H9 (cell line): ENCODE results near the gene TRMT61A. TPM values are rescaled to one million over a fixed set of nuclear protein-coding genes. Genes with fewer than 3 reads are reported as not detected.

Source experiments
- DNase-seq: peaks from one replicate; pipeline ENCODE4 v3.0.0-alpha.2; 2017
- H2AFZ ChIP-seq: one replicate; pipeline ENCODE4 v1.6.1; 2013; ENCODE audit warnings: mild to moderate bottlenecking, low read length, control low read depth, moderate library complexity
- H2AK5ac ChIP-seq: 2 replicates; pipeline ENCODE4 v1.6.1; 2013; ENCODE audit warnings: low read length, control low read depth, mixed read lengths; ENCODE audit not compliant: insufficient read length
- H2BK120ac ChIP-seq: one replicate; pipeline ENCODE4 v1.6.1; 2013; ENCODE audit warnings: low read depth, mild to moderate bottlenecking, low read length, control low read depth, inconsistent platforms; ENCODE audit not compliant: poor library complexity, severe bottlenecking
- H2BK12ac ChIP-seq: 2 replicates; pipeline ENCODE4 v1.6.1; 2013; ENCODE audit warnings: low read length, control low read depth, mixed read lengths, low read depth; ENCODE audit not compliant: insufficient read length
- H2BK15ac ChIP-seq: 2 replicates; pipeline ENCODE4 v1.6.1; 2013; ENCODE audit warnings: low read depth, low read length, control low read depth
- H2BK20ac ChIP-seq: one replicate; pipeline ENCODE4 v1.6.1; 2013; ENCODE audit warnings: low read depth, mild to moderate bottlenecking, low read length, control low read depth, inconsistent platforms; ENCODE audit not compliant: poor library complexity, severe bottlenecking
- H2BK5ac ChIP-seq: 2 replicates; pipeline ENCODE4 v1.6.1; 2013; ENCODE audit warnings: low read length, control low read depth, mixed read lengths; ENCODE audit not compliant: insufficient read length
- H3K14ac ChIP-seq: 2 replicates; pipeline ENCODE4 v1.6.1; 2013; ENCODE audit warnings: low read length, control low read depth; ENCODE audit not compliant: insufficient read depth
- H3K18ac ChIP-seq: 2 replicates; pipeline ENCODE4 v1.6.1; 2013; ENCODE audit warnings: low read depth, mild to moderate bottlenecking, mixed read lengths, low read length, control low read depth; ENCODE audit not compliant: insufficient read length
- H3K23ac ChIP-seq: 2 replicates; pipeline ENCODE4 v1.6.1; 2013; ENCODE audit warnings: low read length, control low read depth, mixed read lengths, low read depth; ENCODE audit not compliant: insufficient read length
- H3K23me2 ChIP-seq: 2 replicates; pipeline ENCODE4 v1.6.1; 2013; ENCODE audit warnings: low read depth, mild to moderate bottlenecking, mixed read lengths, low read length, control low read depth; ENCODE audit not compliant: insufficient read length, poor library complexity, severe bottlenecking
- H3K27ac ChIP-seq: 2 replicates; pipeline ENCODE4 v1.5.1; 2013; ENCODE audit warnings: low read length, control low read depth, mixed read lengths, low read depth; ENCODE audit not compliant: insufficient read length
- H3K27me3 ChIP-seq: 2 replicates; pipeline ENCODE4 v1.6.1; 2013; ENCODE audit warnings: low read length, control low read depth, inconsistent platforms; ENCODE audit not compliant: insufficient read depth
- H3K4ac ChIP-seq: 2 replicates; pipeline ENCODE4 v1.6.1; 2013; ENCODE audit warnings: low read depth, mild to moderate bottlenecking, control low read depth, inconsistent platforms, low read length, moderate library complexity
- H3K4me1 ChIP-seq: 2 replicates; pipeline ENCODE4 v1.6.1; 2013; ENCODE audit warnings: low read length, control low read depth, inconsistent platforms; ENCODE audit not compliant: insufficient read depth
- H3K4me2 ChIP-seq: 2 replicates; pipeline ENCODE4 v1.6.1; 2013; ENCODE audit warnings: low read length, control low read depth, mixed read lengths; ENCODE audit not compliant: insufficient read length, insufficient read depth
- H3K56ac ChIP-seq: 2 replicates; pipeline ENCODE4 v1.6.1; 2013; ENCODE audit warnings: low read depth, mild to moderate bottlenecking, mixed read lengths, low read length, control low read depth; ENCODE audit not compliant: insufficient read length
- H3K79me1 ChIP-seq: 2 replicates; pipeline ENCODE4 v1.6.1; 2013; ENCODE audit warnings: low read depth, mild to moderate bottlenecking, moderate library complexity, low read length, control low read depth, inconsistent platforms; ENCODE audit not compliant: insufficient read depth, poor library complexity, severe bottlenecking
- H3K79me2 ChIP-seq: 2 replicates; pipeline ENCODE4 v1.6.1; 2013; ENCODE audit warnings: low read length, control low read depth, inconsistent platforms; ENCODE audit not compliant: insufficient read depth
- H3K9ac ChIP-seq: 2 replicates; pipeline ENCODE4 v1.6.1; 2013; ENCODE audit warnings: low read length, control low read depth, mixed read lengths; ENCODE audit not compliant: insufficient read length; ENCODE audit errors: extremely low read depth
- H3K9me3 ChIP-seq: one replicate; pipeline ENCODE4 v1.6.1; 2013; ENCODE audit warnings: low read depth, low read length, inconsistent platforms; ENCODE audit not compliant: control insufficient read depth
- H3T11ph ChIP-seq: one replicate; pipeline ENCODE4 v1.6.1; 2013; ENCODE audit warnings: mild to moderate bottlenecking, low read length, control low read depth, inconsistent platforms
- H4K20me1 ChIP-seq: one replicate; pipeline ENCODE4 v1.6.1; 2013; ENCODE audit not compliant: control insufficient read depth, insufficient read length, insufficient read depth
- H4K5ac ChIP-seq: 2 replicates; pipeline ENCODE4 v1.6.1; 2013; ENCODE audit warnings: low read depth, mild to moderate bottlenecking, mixed read lengths, low read length, control low read depth; ENCODE audit not compliant: insufficient read length
- H4K8ac ChIP-seq: replicated peaks from 2 replicates; pipeline ENCODE4 v1.6.1; 2013; ENCODE audit warnings: low read length, control low read depth, mixed read lengths, low read depth; ENCODE audit not compliant: insufficient read length
- H4K91ac ChIP-seq: 2 replicates; pipeline ENCODE4 v1.6.1; 2013; ENCODE audit warnings: low read depth, mild to moderate bottlenecking, moderate library complexity, mixed read lengths, low read length, control low read depth; ENCODE audit not compliant: insufficient read length
- H3K27ac Mint-ChIP-seq, 3 experiments: 2 replicates in 2 of 3; 3 replicates in 1 of 3; pipeline ENCODE4 v1.8.0; 2020 to 2021; ENCODE audit warnings: mixed read lengths in 3 of 3, mild to moderate bottlenecking in 1 of 3, moderate library complexity in 1 of 3
- H3K27me3 Mint-ChIP-seq: 2 replicates; pipeline ENCODE4 v1.8.0; 2021; ENCODE audit warnings: low read depth, mild to moderate bottlenecking, moderate library complexity, mixed read lengths
- H3K36me3 Mint-ChIP-seq, 3 experiments: 2 replicates in 2 of 3; 3 replicates in 1 of 3; pipeline ENCODE4 v1.8.0; 2020 to 2021; ENCODE audit warnings: low read depth in 3 of 3, mixed read lengths in 3 of 3; ENCODE audit not compliant: insufficient read depth in 1 of 3
- H3K4me1 Mint-ChIP-seq, 2 experiments: 2 replicates each; pipeline ENCODE4 v1.8.0; 2020; ENCODE audit warnings: mixed read lengths in 2 of 2
- H3K4me3 Mint-ChIP-seq, 2 experiments: 2 replicates in 1 of 2; 3 replicates in 1 of 2; pipeline ENCODE4 v1.8.0; 2020 to 2021; ENCODE audit warnings: mild to moderate bottlenecking in 2 of 2, mixed read lengths in 2 of 2, moderate library complexity in 1 of 2
- H3K9me3 Mint-ChIP-seq, 2 experiments: 2 replicates in 1 of 2; 3 replicates in 1 of 2; pipeline ENCODE4 v1.8.0; 2020; ENCODE audit warnings: mild to moderate bottlenecking in 2 of 2, mixed read lengths in 2 of 2, moderate library complexity in 1 of 2
- WGBS: extraction: QIAGEN DNeasy Blood & Tissue Kit; methylation state at CpG from one replicate; pipeline ENCODE4 v1.1.7; 2013; ENCODE audit warnings: missing lambda C conversion rate, low lambda C conversion rate, mixed read lengths; ENCODE audit not compliant: insufficient read length; ENCODE audit errors: extremely low coverage; 5-methylcytosine and 5-hydroxymethylcytosine counted together
- total RNA-seq: library from RNA; stranded (reverse); gene quantifications from 2 replicates; pipeline ENCODE4 v1.2.1, GENCODE V29; 2021
- TF ChIP-seq, protein P1 (sequence below): fragments of 200-600 bp; sonication (generic); conservative IDR thresholded peaks from 3 replicates; pipeline ENCODE4 v1.8.0; 2021; ENCODE audit warnings: antibody characterized with exemption, mild to moderate bottlenecking

The TRMT61A gene
- total RNA-seq, 1 experiment from 2014 or later = 21.9 TPM

DNA sequence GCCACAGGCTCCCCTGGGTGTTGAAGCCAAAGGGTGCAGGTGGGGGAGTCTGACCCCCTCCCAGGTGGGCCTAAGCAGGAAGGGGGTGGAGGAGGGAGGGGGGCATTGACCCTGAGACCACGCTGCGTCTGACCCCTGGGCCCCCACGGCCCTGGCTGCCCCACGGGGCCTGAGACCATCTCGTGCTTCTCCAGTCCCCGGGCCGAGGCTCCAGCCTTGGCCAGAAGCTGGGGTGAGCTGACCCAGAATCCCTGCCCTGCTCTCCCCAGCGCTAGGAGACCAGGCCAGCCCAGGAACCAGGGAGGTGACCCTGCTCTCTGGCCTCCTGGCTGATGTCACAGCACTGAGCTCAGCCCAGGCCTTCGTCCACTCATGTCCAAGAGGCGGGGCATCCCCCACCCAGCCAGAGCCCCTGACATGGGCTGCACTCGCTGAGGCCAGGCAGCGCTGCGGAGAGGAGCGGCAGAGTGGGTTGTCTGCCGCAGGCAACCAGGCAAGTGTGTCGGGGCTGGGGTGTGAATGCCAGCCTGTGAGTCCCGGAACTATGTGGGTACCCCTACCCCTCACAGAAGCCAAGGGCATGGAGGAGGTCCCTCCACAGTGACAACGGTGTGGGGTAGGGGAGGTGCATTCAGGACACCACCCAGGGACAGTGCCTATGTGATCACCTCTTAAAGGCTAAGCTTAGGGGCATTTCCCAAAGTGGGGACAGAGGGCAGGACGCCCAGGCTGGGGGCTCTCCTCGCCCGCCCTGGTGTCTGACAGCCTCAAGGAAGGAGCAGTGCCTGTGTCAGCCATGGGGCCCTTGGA is 6.3 kb downstream of the TRMT61A start:
- Histone ChIP-seq H3K79me2 (peaks cover 1% of the 10 kb centered on the region; the same call in 1 of the 2 replicates), H4K20me1 (peaks cover 4% of the 10 kb centered on the region), H3K23ac (no peak overlapping the region), H2BK120ac (no peak overlapping the region), H3T11ph (no peak overlapping the region), H4K91ac (no peak overlapping the region), H3K14ac (no peak overlapping the region), H2AK5ac (no peak overlapping the region), H2BK5ac (no peak overlapping the region), H2BK20ac (no peak overlapping the region), H3K4me1 (no peaks in the 10 kb centered on the region), H3K4ac (no peak overlapping the region), H2BK12ac (no peak overlapping the region), H3K27me3 (no peaks in the 10 kb centered on the region), H3K27ac (no peak overlapping the region), H4K5ac (no peak overlapping the region), H3K23me2 (no peaks in the 10 kb centered on the region), H3K56ac (no peak overlapping the region), H3K79me1 (peaks cover 4% of the 10 kb centered on the region), H4K8ac (no peak overlapping the region), H2BK15ac (no peak overlapping the region), H3K9me3 (no peaks in the 10 kb centered on the region), H3K18ac (no peak overlapping the region), H2AFZ (no peak overlapping the region), H3K9ac (no peak overlapping the region), H3K4me2 (no peak overlapping the region)
- no peaks in the 10 kb centered on the region for H3K9me3 Mint-ChIP-seq
- TF ChIP-seq, protein P1, sequence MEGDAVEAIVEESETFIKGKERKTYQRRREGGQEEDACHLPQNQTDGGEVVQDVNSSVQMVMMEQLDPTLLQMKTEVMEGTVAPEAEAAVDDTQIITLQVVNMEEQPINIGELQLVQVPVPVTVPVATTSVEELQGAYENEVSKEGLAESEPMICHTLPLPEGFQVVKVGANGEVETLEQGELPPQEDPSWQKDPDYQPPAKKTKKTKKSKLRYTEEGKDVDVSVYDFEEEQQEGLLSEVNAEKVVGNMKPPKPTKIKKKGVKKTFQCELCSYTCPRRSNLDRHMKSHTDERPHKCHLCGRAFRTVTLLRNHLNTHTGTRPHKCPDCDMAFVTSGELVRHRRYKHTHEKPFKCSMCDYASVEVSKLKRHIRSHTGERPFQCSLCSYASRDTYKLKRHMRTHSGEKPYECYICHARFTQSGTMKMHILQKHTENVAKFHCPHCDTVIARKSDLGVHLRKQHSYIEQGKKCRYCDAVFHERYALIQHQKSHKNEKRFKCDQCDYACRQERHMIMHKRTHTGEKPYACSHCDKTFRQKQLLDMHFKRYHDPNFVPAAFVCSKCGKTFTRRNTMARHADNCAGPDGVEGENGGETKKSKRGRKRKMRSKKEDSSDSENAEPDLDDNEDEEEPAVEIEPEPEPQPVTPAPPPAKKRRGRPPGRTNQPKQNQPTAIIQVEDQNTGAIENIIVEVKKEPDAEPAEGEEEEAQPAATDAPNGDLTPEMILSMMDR = no peak
- peaks cover 3 to 6% of the 10 kb centered on the region in 2 experiments for H3K4me1 Mint-ChIP-seq
- no CpG with 5 or more reads among the region's 21 CpGs for WGBS
- H3K27ac Mint-ChIP-seq = no peak overlapping the region
- H3K4me3 Mint-ChIP-seq = no peak overlapping the region
- no peak for DNase-seq
- peaks cover 11% of the 10 kb centered on the region for H3K27me3 Mint-ChIP-seq
- peaks cover 0 to 8% (median 4%) of the 10 kb centered on the region in 3 experiments; a peak in 4 of 7 replicates for H3K36me3 Mint-ChIP-seq
